OCI-LY7 (cell line): ENCODE results near the gene PIGQ. TPM values are rescaled to one million over a fixed set of nuclear protein-coding genes. Genes with fewer than 3 reads are reported as not detected.

Source experiments
- BruUV-seq: library from RNA; stranded (reverse); fragments of 400-500 nt; replicated peaks from 2 replicates; lab custom pipeline; 2021; lab: Mats Ljungman, UMichigan
- CTCF ChIA-PET: fragments of 300-600 bp; sonication (Branson Sonifier 250); formaldehyde crosslinking; loops from one replicate; lab custom pipeline; 2022; ENCODE audit warnings: antibody characterized with exemption; ENCODE audit not compliant: unreplicated experiment; lab: Charles Lee
- POLR2A ChIA-PET: fragments of 300-600 bp; sonication (Branson Sonifier 250); formaldehyde crosslinking; loops from one replicate; lab custom pipeline; 2022; ENCODE audit warnings: antibody characterized with exemption; lab: Charles Lee
- DNase-seq: peaks from one replicate; pipeline ENCODE4 v3.0.0-alpha.2; 2015; ENCODE audit warnings: low spot score
- H2AFZ ChIP-seq: fragments of 200-600 bp; sonication (generic), shearing (Covaris generic); 2 replicates; pipeline ENCODE4 v1.6.1; 2014; ENCODE audit warnings: mild to moderate bottlenecking, antibody characterized with exemption, low read length, moderate library complexity
- H3K27ac ChIP-seq: fragments of 200-600 bp; sonication (generic); 2 replicates; pipeline ENCODE4 v1.5.1; 2014; ENCODE audit warnings: mixed run types, low read depth, mild to moderate bottlenecking, moderate library complexity, low read length, inconsistent platforms; ENCODE audit not compliant: poor library complexity, severe bottlenecking
- H3K36me3 ChIP-seq: fragments of 200-600 bp; sonication (generic); 2 replicates; pipeline ENCODE4 v1.6.1; 2014; ENCODE audit warnings: mild to moderate bottlenecking, antibody characterized with exemption, low read length, moderate library complexity, mixed read lengths; ENCODE audit not compliant: insufficient read depth
- H3K4me1 ChIP-seq: fragments of 200-600 bp; sonication (generic); 2 replicates; pipeline ENCODE4 v1.5.1; 2014; ENCODE audit warnings: mild to moderate bottlenecking, low read length; ENCODE audit not compliant: insufficient read depth, poor library complexity, severe bottlenecking
- H3K4me2 ChIP-seq: fragments of 200-600 bp; sonication (generic); 2 replicates; pipeline ENCODE4 v1.6.1; 2014; ENCODE audit warnings: mild to moderate bottlenecking, low read length
- H3K4me3 ChIP-seq: fragments of 200-600 bp; sonication (generic); 2 replicates; pipeline ENCODE4 v1.5.1; 2014; ENCODE audit warnings: mild to moderate bottlenecking, low read depth, low read length; ENCODE audit not compliant: poor library complexity, severe bottlenecking
- H3K79me2 ChIP-seq: fragments of 200-600 bp; sonication (generic); 2 replicates; pipeline ENCODE4 v1.6.1; 2016; ENCODE audit warnings: low read depth, mild to moderate bottlenecking, low read length, moderate library complexity, mixed read lengths; ENCODE audit not compliant: insufficient read depth
- H3K9me2 ChIP-seq: fragments of 200-600 bp; sonication (generic); 2 replicates; pipeline ENCODE4 v1.6.1; 2016; ENCODE audit warnings: mild to moderate bottlenecking, low read length, mixed read lengths; ENCODE audit not compliant: insufficient read depth
- H3K9me3 ChIP-seq: fragments of 200-600 bp; sonication (generic); 2 replicates; pipeline ENCODE4 v1.6.1; 2014; ENCODE audit warnings: mild to moderate bottlenecking, mixed run types, low read length, mixed read lengths
- H4K20me1 ChIP-seq: fragments of 200-600 bp; sonication (generic); 2 replicates; pipeline ENCODE4 v1.6.1; 2014; ENCODE audit warnings: mild to moderate bottlenecking, antibody characterized with exemption, low read length, moderate library complexity, mixed read lengths; ENCODE audit not compliant: insufficient read depth
- CTCF ChIP-seq: fragments of 200-600 bp; sonication (generic); conservative IDR thresholded peaks from 2 replicates; pipeline ENCODE4 v1.5.1; 2014; ENCODE audit warnings: mild to moderate bottlenecking, antibody characterized with exemption, low read length, moderate library complexity, mixed read lengths
- EZH2phosphoT487 ChIP-seq: fragments of 200-600 bp; sonication (generic); IDR thresholded peaks from 2 replicates; pipeline ENCODE4 v1.6.1; 2018; ENCODE audit warnings: low read depth, borderline replicate concordance, mild to moderate bottlenecking, mixed run types, antibody characterized with exemption, low read length, moderate library complexity, mixed read lengths
- intact Hi-C: fragments of 100-400 bp; cut with micrococcal nuclease; formaldehyde crosslinking; loops from one replicate; pipeline ENCODE4 v1.10.0; 2022; ENCODE audit not compliant: unreplicated experiment
- total RNA-seq, 2 experiments: library from RNA; depleted of rRNA in 1 of 2; stranded (reverse); fragments of >200 nt in 1 of 2; shearing (Covaris generic) in 1 of 2; gene quantifications; 2 replicates each; pipeline ENCODE4 v1.2.3, GENCODE V29; 2014 to 2022

PIGQ gene
- total RNA-seq, 2 experiments from 2014 or later, result 39.0 to 54.2 TPM

- ChIA-PET CTCF (no interaction called here), POLR2A (no interaction called here)
- H3K27ac ChIP-seq, result peak within 1 kb of the TSS; percentile 67
- peak within 1 kb of the TSS; percentile 46 for H3K4me3 ChIP-seq
- H3K4me2 ChIP-seq, result peak within 1 kb of the TSS; percentile 75
- TF ChIP-seq EZH2phosphoT487 (no peak), CTCF (no peak)
- H3K79me2 ChIP-seq, result peaks cover 7% of the 10 kb centered on the region; the same call in 1 of the 2 replicates
- intact Hi-C loops, result loop anchor here (1.0 to 5.0 kb wide), 2 partner anchors 39 to 184 kb away; partner anchors contain the start of genes CAPN15 and PGAP6
- H2AFZ ChIP-seq, result peak within 1 kb of the TSS; percentile 40; the same call in 1 of the 2 replicates
- BruUV-seq, result no TSS peak
- no peaks in the 10 kb centered on the region for H3K9me3 ChIP-seq
- no peaks in the 10 kb centered on the region for H4K20me1 ChIP-seq
- peaks cover 35% of the 10 kb centered on the region for H3K4me1 ChIP-seq
- no peaks in the 10 kb centered on the region for H3K36me3 ChIP-seq
- DNase-seq, result peak; percentile 90
- H3K9me2 ChIP-seq, result no peaks in the 10 kb centered on the region
Measured at GRCh38 chr16:566475-567372, 3.0 kb upstream of the PIGQ start, which contains the start of gene NHLRC4. Gene NHLRC4 (plus strand): TSS chr16:567005. CDS start chr16:568048, 1,043 bp downstream.

GRCh38 chr16:567373-568256 lies 2.2 kb upstream of the PIGQ start:
- Histone ChIP-seq H3K4me2 (peak overlapping the region; percentile 75), H3K9me3 (no peaks in the 10 kb centered on the region), H3K27ac (peak overlapping the region; percentile 67), H2AFZ (peak overlapping the region; percentile 40; the same call in 1 of the 2 replicates), H3K4me1 (peaks cover 35% of the 10 kb centered on the region), H3K9me2 (no peaks in the 10 kb centered on the region), H3K79me2 (peaks cover 7% of the 10 kb centered on the region; the same call in 1 of the 2 replicates), H3K36me3 (no peaks in the 10 kb centered on the region), H3K4me3 (peak overlapping the region; percentile 46), H4K20me1 (no peaks in the 10 kb centered on the region)
- DNase-seq, result no peak
- TF ChIP-seq CTCF (no peak), EZH2phosphoT487 (no peak)
- no TSS peak for BruUV-seq
- ChIA-PET CTCF (no interaction called here), POLR2A (no interaction called here)
- intact Hi-C loops, result loop anchor here (5.0 kb wide), 1 partner anchor 185 kb away; the partner anchor contains the start of gene PGAP6
